Uterus (tissue), 2 donors: ENCODE data around the gene APOA1.

ENCODE experiments used
- CTCF ChIP-seq, 4 experiments: fragments of 200-600 bp in 2 of 4; fragments of 450-650 bp in 2 of 4; sonication (generic) in 2 of 4; IDR thresholded peaks; one replicate each; pipeline ENCODE4 v1.5.1; 2016 to 2019; ENCODE audit warnings: antibody characterized with exemption in 4 of 4, mild to moderate bottlenecking in 2 of 4, moderate library complexity in 1 of 4
- POLR2A ChIP-seq, 2 donors: fragments of 450-650 bp; IDR thresholded peaks; one replicate each; pipeline ENCODE4 v1.6.1; 2016; ENCODE audit warnings: antibody characterized with exemption in 2 of 2, mild to moderate bottlenecking in 1 of 2, moderate library complexity in 1 of 2

- TF ChIP-seq CTCF (IDR thresholded peaks at IDR 0.05) (no peak), POLR2A (IDR thresholded peaks at IDR 0.05) (no peak)
Observed at GRCh38 chr11:116862185-116862584, 24.8 kb upstream of the APOA1 start.
